GM19193 (cell line): ENCODE data around the gene DNAAF8.

Experiments
- POLR2A ChIP-seq: IDR thresholded peaks from 4 replicates; pipeline ENCODE4 v1.6.1; 2011; ENCODE audit not compliant: insufficient read depth, insufficient read length; ENCODE audit errors: extremely low read depth

Gene DNAAF8

DNA sequence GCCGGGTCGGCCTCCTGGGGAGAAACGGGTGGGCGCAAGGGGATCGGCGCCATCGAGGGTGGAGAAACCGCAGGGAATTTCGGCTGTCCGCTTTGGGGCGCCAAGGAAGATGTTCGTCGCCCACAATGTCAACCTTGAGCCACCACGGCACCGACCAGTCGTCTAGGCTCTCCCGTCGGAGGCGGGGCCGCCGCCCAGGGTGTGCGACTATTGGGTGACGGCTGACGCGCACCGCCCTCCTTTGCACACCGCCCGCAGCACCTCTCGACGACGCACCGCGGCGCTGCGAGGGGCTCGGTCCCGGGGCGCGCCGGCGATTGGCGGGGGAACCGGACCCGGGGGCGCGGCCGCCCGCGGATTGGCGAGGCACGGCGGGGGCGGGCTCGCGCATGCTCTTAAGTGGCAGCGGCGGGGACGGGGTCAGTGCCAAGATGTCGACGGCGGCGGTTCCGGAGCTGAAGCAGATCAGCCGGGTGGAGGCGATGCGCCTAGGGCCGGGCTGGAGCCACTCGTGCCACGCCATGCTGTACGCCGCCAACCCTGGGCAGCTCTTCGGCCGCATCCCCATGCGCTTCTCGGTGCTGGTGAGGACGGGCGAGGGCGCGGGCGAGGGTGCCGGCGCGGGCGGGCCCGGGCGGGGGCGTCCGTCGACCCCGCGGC lies 40.9 kb upstream of the DNAAF8 start, which contains the start of gene NUDT16L1:
Gene NUDT16L1 (plus strand): TSS at position 267 of the 660 bp plus-strand sequence. CDS start 165 bp downstream, at position 432.
- TF ChIP-seq POLR2A = peak; percentile 86

GRCh38 chr16:4693956-4694641 lies 40.2 kb upstream of the DNAAF8 start:
- TF ChIP-seq POLR2A = no peak

- no peak for TF ChIP-seq POLR2A
Measured at GRCh38 chr16:4694642-4695451, 39.5 kb upstream of the DNAAF8 start.

GRCh38 chr16:4695473-4696171 lies 38.7 kb upstream of the DNAAF8 start:
- no peak for TF ChIP-seq POLR2A

GRCh38 chr16:4696172-4696904 lies 38.0 kb upstream of the DNAAF8 start:
- TF ChIP-seq POLR2A = no peak

DNA sequence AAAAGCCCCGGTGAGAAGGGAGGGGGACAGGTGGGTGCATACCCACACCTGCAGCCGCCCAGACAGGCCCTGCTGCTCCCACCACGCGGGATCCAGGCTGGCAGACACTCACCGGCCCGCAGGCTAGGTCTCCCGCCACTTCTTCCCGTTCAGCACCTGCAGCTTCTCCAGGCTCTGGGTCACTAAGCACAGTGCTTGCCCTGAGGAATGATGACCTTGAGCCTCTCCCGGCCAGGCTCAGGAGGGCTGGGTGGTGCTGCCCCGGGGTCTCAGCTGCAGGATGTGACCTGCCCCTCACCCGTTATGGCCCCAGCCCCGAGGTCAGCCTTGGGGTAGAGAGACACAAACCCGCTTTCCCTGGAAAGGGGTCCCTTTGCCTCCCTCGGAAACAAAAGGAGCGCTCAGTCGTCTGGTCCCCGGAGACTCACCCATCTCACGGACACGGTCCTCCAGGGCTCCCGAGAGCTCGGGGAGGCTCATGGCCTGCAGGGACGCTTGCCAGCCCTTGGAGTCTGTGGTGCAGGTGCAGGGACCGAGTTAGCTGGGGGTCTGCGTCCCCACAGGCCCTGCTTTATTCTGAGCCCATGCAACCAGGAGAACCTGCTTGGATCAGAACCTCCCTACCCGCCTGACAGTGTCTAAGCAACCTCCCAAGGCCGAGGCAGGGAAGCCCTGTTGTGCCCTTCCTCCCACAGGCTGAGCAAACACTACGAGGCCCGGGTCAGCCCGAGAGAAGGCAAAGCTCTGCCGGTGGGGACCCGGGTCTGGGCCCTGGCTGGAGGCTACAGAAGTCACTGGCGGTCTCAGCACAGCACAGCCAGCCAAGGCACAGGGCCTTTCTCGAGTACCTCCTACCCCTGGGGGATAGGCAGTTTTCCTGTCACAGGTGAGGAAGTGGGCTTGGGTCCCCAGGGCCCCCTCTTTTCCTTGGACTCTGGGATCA lies 37.2 kb upstream of the DNAAF8 start:
- no peak for TF ChIP-seq POLR2A

- TF ChIP-seq POLR2A = no peak
Measured at GRCh38 chr16:4697848-4698291, 36.5 kb upstream of the DNAAF8 start.

DNA sequence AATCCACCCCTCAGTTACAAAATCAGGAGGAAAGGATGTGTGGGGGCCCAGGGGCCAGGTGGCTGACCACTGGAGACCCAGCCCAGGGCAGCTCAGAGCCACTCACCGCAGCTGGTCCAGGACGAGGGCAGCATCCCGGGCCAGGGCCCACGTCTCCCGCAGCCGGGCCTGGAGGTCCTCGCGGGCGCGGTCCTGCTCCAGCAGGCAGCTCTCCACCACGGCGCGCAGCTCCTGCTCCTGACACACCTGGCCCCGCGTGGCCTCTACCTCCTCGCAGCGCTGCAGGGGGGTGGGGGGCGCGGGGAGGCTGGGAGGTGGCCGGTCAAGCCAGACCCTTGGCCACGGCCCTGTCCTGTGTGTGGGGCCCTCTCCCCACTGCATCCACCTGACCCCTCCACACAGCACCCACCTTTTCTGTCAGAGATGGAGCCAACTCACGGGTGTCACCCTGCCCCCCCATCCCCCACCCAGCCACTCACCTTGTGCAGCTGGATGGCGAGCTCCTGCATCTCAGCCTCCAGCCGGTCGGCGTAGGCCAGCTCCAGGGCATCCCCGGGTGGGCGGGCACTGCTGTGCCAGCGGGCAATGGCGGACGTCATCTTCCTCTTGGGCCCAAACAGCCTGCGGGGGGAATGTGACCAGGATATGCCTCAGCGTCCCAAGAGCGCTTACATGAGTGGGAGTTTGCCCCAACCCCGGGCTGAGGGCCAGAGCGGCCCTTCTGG lies 35.9 kb upstream of the DNAAF8 start:
- no peak for TF ChIP-seq POLR2A

DNA sequence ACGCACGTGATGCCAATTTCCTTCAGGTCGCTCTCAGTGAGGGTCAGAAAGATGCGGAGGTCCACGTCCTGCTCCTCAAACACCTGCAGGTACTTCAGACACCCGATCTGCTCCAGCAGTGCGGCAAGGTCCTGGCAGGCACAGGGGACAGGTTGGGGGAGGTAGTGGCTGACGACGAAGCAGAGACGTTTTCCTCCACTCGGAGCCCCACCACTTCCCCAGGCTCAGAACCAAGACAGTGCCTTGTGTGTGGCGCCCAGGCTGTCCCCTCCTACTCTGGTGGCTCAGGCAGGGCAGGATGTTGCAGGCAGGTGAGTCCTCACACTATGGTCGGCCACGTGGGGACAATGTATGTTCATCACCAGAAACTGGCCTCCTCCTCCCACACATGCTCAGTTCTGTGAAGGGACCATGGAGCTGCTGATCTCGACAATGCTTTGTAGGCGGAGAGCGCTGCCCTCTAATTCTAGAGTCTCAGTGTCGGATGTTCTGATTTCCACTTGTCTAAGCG lies 35.2 kb upstream of the DNAAF8 start:
- TF ChIP-seq POLR2A = no peak

- TF ChIP-seq POLR2A = no peak
Measured at GRCh38 chr16:4700380-4700996, 33.8 kb upstream of the DNAAF8 start.

GRCh38 chr16:4700997-4701743 lies 33.2 kb upstream of the DNAAF8 start:
- TF ChIP-seq POLR2A = no peak
